ENCODE measurements around the gene DPP6.
"Not testable (repeated sequence)": the region's sequence is repeated elsewhere in the genome, so short reads cannot be mapped to it uniquely, and the experiment has no call there.

GRCh38 chr7:154120825-154121224 is 68.6 kb downstream of the DPP6 start:
- not testable (repeated sequence) for TF ChIP-seq CTCF (IDR thresholded peaks at IDR 0.05; ENCODE audit: insufficient read depth, low read depth, low read length); EZH2 (IDR thresholded peaks at IDR 0.05; ENCODE audit: insufficient read depth, low read length)
